HG03196 (cell line): ENCODE results near the gene FOXN1.
"Not testable (repeated sequence)": the region's sequence is repeated elsewhere in the genome, so short reads cannot be mapped to it uniquely, and the experiment has no call there.

Source experiments
- ATAC-seq: cut with Tn5 transposase; IDR thresholded peaks from one replicate; pipeline ENCODE4 v1.9.1; 2021; ENCODE audit not compliant: unreplicated experiment

The FOXN1 gene

GRCh38 chr17:28572259-28573039, 66.3 kb downstream of the FOXN1 start:
- ATAC-seq = no peak

- no peak for ATAC-seq
These were observed 66.9 kb downstream of the FOXN1 start for GRCh38 chr17:28573040-28573380.

- ATAC-seq = no peak
These were observed 67.4 kb downstream of the FOXN1 start for GRCh38 chr17:28573521-28573920.

- ATAC-seq = no peak
These were observed 67.9 kb downstream of the FOXN1 start for GRCh38 chr17:28573966-28574480.

DNA sequence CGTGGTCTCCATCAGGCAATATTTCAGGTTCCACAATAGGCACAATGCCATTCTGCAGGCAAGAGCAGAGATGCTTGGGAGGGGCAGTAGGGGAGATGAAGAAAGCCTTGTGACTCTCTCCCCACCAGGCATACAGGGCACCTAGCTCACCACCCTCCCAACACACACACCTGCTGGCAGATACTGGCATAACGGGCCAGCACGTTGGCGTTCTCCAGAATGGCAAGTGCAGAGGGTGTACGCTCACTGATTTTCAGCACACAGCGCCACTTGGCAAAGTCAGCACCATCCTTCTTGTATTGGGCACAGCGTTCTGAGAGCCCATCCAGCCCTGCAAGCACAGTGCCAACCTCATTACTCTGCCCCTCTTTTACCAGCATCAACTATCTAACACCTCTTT, 68.4 kb downstream of the FOXN1 start:
- no peak for ATAC-seq

DNA sequence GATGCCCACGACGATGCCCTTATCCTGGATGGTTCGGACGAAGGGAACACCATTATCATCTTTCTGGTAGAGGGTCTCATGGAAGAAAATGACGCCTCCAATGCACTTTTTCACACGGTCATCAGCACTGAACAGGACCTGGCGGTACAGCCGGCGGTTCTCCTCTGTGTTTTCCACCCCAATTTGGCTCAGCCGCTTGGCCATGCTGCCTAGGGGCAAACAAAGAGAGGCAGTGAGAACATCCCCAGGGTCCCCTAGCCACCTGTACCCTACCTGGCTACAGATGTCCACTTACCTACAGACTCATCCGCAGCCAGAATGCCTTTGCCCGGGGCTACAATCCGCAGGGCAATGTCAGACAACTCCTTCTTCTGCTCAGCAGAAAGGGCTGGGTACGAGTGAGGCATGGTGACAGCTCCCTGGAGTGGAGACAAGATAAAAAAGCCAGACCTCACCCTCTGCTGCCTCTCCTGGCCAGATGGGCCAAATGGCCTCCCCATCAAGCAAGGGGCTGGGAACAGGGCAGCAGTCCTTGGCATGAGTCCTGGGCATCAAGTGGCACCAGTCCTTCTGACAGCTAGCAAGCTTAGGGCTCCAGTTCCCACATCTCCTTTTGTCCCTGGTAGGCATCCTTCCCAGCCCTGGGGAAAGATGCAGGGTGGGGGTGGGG, 69.1 kb downstream of the FOXN1 start:
- ATAC-seq = no peak

DNA sequence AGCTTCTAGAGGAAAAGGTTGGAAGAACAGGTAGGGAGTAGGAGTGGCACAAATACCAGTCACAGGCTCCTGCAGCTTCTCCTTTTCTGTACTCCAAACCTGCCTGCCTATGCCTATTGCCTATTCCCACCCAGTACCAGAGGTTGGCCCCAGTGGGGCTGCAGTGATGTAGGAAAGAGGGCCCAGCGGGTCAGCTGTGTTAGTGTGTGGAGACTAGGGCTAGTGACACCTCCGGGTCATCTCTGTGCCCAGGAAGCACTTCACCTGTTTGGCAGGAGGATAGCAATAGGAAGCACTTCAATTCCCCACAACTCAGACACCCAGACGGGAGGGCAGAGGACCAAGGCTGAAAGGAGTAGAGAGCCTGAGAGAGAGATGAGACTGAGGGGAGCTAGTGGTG, 69.9 kb downstream of the FOXN1 start:
- ATAC-seq = not testable (repeated sequence)

DNA sequence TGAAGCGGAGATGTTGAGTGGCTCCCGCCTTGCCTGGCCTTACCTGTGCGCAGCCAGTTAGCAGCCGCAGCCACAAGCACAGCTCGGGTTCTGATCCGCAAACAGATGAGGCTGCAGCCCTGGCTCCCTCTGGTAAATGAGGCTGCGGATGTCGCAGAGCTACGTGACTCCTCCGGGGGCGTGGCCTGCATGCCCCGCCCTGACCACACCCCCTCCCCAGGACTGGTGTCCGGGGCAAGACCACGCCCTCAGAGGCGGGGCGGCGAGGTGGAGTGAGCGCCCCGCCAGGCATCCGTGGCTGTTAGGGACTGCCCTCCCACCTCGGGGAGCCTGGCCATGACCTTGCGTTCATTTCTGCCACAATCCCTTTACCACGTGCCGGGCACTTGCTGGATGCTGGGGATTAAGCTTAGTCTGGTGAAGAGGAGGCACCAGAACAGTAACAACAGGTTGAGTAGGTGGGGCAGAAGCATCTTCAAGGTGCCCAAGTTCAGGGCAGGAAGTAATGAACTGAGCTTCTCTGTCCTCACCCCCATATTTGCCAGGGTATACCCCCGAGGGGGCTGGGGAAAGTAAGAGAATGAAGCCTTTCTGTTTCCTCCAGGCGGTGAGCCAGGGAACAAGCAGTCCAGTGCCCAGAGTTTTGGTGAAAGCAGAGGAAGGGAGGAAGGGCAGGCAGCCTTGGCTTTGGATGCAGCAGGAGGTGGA, 70.8 kb downstream of the FOXN1 start, which contains the start of gene ALDOC:
ALDOC (minus strand) TSS at position 138 of the 708 bp plus-strand sequence. CDS start 1,363 bp downstream, outside the sequence.
- ATAC-seq = peak; percentile 72

DNA sequence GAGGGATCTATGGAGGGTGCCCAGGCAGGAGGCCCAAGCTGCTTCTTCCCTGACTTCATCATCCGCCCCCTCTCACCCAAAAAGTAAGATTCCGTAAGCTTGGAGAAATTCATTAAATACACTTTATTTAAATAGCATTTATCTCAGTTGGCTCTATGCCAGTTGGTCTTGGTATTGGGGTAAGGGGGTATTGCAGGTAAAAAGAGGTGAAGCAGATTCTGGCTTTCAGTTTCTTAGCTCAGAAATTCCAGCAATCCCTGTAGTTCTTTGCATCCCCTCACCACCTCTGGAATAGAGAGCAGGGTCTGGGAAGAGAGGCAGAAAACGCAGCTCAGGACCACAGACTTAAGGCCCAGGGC, 71.3 kb downstream of the FOXN1 start:
- no peak for ATAC-seq

DNA sequence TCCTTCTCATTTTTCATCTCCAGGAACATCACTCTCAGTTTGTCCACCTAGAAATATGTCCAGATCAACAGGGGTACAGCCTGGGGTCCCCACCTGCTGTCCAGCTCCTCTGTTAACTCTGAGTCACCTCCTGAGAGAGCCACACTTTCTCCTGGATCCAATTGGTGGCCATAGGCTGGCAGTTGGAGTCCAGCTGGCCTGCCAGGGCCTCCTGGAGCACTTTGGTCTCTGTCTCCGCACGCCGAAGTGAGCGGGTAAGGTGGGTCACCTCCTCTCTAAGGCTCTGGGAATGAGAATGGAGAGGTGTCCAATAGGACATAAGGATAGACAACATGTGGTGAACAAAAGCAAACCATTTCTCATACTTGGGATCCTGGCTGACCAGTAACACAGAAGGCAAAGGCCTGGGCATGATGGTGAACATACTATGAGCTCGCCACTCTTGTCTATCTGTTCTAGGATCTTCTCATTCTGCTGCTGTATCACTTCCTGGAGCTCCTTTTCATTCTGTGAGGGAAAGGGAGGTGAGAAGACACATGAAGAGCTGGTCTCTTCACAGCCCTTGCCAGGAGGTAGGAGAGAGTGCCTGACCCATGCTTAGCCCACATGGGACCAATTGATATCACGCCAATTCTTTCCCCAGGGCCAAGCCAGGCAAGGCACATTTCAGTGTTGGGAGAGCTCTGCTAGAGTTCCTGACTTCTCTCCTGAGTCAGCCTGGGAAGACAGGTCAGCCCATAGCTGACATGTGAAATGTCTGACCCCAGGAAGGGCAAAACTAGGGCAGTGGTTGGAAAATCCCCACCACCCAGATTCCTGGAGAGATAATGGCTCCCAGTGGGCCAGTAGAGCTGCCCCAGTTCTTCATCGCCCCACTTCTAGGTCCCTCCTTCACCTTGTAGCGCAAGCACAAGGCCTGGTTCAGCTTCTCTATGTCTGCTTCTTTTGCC, 72.4 kb downstream of the FOXN1 start:
- no peak for ATAC-seq

DNA sequence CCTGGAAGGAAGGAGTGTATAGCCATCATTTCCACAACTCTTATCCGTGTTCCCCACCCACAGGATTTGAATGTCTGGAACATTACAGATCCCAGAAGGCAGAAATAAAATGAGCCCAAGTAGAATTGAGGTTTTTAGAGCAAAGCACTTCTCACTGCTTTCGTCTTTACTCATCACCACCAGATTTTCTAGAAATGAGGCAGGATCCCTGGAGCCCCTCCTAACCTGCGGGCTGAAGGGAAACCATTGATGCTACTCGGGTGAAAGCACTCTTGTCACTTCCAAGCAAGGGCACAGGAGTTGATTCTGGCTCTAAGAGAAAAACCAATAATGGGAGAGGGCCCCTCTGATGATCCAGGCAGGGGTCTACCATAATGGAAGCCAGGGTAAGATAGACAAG, 73.4 kb downstream of the FOXN1 start:
- ATAC-seq = no peak

DNA sequence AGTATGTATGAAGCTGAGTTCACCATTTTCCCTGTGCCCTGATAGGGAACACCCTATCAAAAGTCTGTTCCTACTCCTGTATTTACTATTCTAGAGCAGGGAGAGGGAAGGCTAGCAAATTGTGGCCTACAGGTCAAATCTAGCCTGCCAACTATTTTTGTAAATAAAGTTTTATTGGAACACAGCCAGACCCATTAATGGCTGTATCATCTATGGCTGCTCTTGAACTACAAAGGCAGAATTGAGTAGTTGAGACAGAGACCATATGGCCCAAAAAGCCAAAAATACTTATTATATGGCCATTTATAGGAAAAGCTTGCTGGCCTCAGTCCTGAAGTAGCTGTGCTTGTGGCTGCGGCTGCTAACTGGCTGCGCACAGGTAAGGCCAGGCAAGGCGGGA, 74.8 kb downstream of the FOXN1 start:
- no peak for ATAC-seq

DNA sequence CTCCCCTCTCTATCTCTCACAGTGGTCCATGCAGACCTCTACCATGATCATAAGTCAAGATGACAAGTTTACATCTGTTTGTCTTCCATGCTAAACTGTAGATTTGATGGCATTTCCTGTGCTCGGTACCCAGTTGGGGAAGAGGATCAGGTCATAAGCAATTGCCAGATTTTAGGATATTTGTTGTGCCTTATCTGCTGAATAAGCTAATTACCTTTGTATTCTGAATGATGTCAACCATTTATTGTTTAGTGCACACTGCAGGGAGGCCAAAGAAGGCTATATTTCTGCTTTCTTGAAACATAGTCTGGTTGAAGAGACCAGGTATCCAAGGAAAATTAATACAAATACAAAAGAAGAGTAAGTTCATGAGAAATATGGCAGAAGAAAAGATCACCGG, 76.4 kb downstream of the FOXN1 start:
- ATAC-seq = no peak

GRCh38 chr17:28584434-28584833, 78.3 kb downstream of the FOXN1 start:
- ATAC-seq = no peak

DNA sequence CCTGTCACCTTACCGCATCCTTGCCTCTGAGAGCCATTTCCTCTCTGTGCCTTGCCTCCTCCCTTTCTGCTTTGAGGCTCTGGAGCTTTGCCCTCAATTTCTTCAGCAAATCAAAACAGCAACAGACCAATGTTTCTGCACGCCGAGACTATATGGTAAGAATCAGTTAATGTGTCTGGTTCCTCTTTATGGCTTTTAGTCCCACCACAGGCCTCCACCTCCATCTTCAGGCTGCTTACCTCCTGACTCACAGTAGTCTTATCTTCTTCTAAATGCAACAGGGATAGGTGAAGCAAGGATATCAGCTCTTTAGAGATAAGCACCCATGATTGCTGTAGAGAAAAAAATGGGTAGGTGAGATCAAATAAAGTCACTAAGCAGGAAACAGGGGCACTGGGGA, 79.7 kb downstream of the FOXN1 start:
- ATAC-seq = no peak
